ENCODE results near the gene HS2ST1. TPM values are rescaled to one million over a fixed set of nuclear protein-coding genes. Genes with fewer than 3 reads are reported as not detected.

HS2ST1 gene
- total RNA-seq, 1 experiment from 2014 or later: 54.0 TPM

DNA sequence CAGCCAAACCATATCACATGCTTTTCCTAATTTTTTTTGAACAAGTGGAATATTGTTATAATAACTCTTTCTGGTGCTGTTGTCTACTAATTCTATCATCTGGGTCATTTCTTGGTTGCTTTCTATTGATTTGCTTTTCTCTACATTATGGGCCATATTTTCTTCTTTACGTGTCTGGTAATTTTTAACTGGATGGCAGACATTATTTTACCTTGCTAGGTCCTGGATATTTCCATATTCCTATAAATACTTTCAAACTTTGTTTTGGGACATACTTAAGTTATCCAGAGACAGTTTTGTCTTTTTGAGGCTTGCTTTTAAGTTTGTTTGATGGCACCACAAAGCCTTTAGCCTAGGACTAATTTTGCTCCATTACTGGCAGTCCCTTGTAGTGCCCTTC lies 11.3 kb downstream of the HS2ST1 start:
- Mint-ChIP-seq H3K4me1 (ENCODE audit: low read depth, unreplicated experiment) (peaks cover 29% of the 10 kb centered on the region), H3K27ac (ENCODE audit: unreplicated experiment) (no peak overlapping the region), H3K9me3 (ENCODE audit: low read depth, unreplicated experiment) (peaks cover 6% of the 10 kb centered on the region), H3K36me3 (ENCODE audit: insufficient read depth, unreplicated experiment) (no peaks in the 10 kb centered on the region), H3K4me3 (ENCODE audit: low read depth, unreplicated experiment) (no peak overlapping the region), H3K27me3 (ENCODE audit: unreplicated experiment) (no peaks in the 10 kb centered on the region)
- TF ChIP-seq, protein P1, sequence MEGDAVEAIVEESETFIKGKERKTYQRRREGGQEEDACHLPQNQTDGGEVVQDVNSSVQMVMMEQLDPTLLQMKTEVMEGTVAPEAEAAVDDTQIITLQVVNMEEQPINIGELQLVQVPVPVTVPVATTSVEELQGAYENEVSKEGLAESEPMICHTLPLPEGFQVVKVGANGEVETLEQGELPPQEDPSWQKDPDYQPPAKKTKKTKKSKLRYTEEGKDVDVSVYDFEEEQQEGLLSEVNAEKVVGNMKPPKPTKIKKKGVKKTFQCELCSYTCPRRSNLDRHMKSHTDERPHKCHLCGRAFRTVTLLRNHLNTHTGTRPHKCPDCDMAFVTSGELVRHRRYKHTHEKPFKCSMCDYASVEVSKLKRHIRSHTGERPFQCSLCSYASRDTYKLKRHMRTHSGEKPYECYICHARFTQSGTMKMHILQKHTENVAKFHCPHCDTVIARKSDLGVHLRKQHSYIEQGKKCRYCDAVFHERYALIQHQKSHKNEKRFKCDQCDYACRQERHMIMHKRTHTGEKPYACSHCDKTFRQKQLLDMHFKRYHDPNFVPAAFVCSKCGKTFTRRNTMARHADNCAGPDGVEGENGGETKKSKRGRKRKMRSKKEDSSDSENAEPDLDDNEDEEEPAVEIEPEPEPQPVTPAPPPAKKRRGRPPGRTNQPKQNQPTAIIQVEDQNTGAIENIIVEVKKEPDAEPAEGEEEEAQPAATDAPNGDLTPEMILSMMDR (IDR thresholded peaks at IDR 0.05; ENCODE audit: unreplicated experiment): no peak
- BruUV-seq (replicated peaks): no TSS peak
- DNase-seq: no peak
- intact Hi-C loops (cut with micrococcal nuclease; ENCODE audit: unreplicated experiment): no loop called here
- CTCF ChIA-PET: no interaction called here

DNA sequence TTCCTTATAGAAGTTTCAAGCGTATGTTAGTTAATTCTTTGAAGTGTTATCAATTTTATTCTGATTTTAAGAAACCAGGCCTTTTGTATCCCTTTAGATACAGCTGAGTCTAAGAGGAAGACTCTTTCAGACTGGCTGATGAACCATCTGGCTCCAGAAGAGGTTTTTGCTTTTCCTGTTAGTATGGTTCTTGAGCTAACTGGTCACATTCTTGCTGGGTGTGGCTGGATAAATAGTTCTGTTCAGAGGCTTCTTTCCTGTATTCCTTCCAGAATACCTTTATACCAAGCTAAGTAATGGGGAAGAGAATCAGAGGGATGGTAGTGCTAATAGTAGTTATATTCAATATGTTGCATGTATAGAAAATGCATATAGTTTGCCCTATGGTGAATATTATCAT lies 12.4 kb downstream of the HS2ST1 start:
- BruUV-seq (replicated peaks): no TSS peak
- Mint-ChIP-seq H3K9me3 (ENCODE audit: low read depth, unreplicated experiment) (peaks cover 6% of the 10 kb centered on the region), H3K4me1 (ENCODE audit: low read depth, unreplicated experiment) (peaks cover 32% of the 10 kb centered on the region), H3K36me3 (ENCODE audit: insufficient read depth, unreplicated experiment) (no peaks in the 10 kb centered on the region), H3K27ac (ENCODE audit: unreplicated experiment) (no peak overlapping the region), H3K4me3 (ENCODE audit: low read depth, unreplicated experiment) (no peak overlapping the region), H3K27me3 (ENCODE audit: unreplicated experiment) (no peaks in the 10 kb centered on the region)
- intact Hi-C loops (cut with micrococcal nuclease; ENCODE audit: unreplicated experiment): no loop called here
- TF ChIP-seq, protein P1 (IDR thresholded peaks at IDR 0.05; ENCODE audit: unreplicated experiment): no peak
- CTCF ChIA-PET: interaction anchor here (1.1 to 1.3 kb wide), 2 partner anchors 10 to 13 kb away, joined by 3 read pairs; partner anchors contain the start of genes HS2ST1 and SELENOF
- DNase-seq: no peak

DNA sequence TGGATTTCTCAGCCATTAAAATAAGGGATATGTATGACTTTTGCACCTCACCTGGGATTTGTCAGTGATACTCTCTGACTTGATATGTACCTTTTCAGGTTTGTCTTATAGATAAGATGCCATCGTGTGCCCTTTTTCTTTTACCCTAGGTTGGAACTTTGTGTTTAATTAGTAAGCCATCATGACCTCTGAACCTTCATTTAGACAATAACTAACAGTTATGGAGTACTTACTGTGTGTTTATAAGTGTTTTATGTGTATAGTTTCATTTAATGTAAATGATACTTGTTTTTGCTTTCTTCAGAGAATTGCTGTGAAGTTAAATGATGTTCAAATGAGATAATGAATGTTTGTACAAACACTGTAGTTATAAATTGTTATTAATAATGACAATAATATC lies 14.4 kb downstream of the HS2ST1 start:
- BruUV-seq (replicated peaks): no TSS peak
- Mint-ChIP-seq H3K4me1 (ENCODE audit: low read depth, unreplicated experiment) (peaks cover 45% of the 10 kb centered on the region), H3K36me3 (ENCODE audit: insufficient read depth, unreplicated experiment) (no peaks in the 10 kb centered on the region), H3K9me3 (ENCODE audit: low read depth, unreplicated experiment) (peaks cover 6% of the 10 kb centered on the region), H3K4me3 (ENCODE audit: low read depth, unreplicated experiment) (no peak overlapping the region), H3K27ac (ENCODE audit: unreplicated experiment) (no peak overlapping the region), H3K27me3 (ENCODE audit: unreplicated experiment) (no peaks in the 10 kb centered on the region)
- TF ChIP-seq, protein P1 (IDR thresholded peaks at IDR 0.05; ENCODE audit: unreplicated experiment): no peak
- intact Hi-C loops (cut with micrococcal nuclease; ENCODE audit: unreplicated experiment): no loop called here
- CTCF ChIA-PET: no interaction called here
- no peak for DNase-seq

DNA sequence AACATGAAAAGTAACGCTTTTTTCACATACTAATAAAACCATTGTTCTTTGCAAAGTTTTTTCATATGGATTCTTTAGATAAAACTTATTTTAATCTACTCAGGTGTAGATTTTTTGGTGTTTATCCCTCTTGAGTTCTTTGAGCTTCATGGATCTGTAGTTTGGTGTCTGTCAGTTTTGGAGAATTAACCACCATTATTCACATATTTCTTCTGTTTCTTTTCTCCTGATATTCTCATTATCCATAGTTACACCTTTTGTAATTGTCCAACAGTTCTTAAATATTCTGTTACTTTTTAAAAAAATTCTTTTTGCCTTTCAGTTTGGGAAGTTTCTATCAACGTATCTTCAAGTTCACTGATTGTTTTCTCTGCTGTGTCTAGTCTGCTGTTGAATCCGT lies 18.6 kb downstream of the HS2ST1 start:
- TF ChIP-seq, protein P1 (IDR thresholded peaks at IDR 0.05; ENCODE audit: unreplicated experiment): no peak
- no peak overlapping the region for H3K4me3 Mint-ChIP-seq (ENCODE audit: low read depth, unreplicated experiment)
- H3K4me1 Mint-ChIP-seq (ENCODE audit: low read depth, unreplicated experiment): peaks cover 42% of the 10 kb centered on the region
- BruUV-seq (replicated peaks): no TSS peak
- DNase-seq: no peak
- no peaks in the 10 kb centered on the region for H3K36me3 Mint-ChIP-seq (ENCODE audit: insufficient read depth, unreplicated experiment)
- H3K27ac Mint-ChIP-seq (ENCODE audit: unreplicated experiment): no peak overlapping the region
- intact Hi-C loops (cut with micrococcal nuclease; ENCODE audit: unreplicated experiment): no loop called here
- H3K27me3 Mint-ChIP-seq (ENCODE audit: unreplicated experiment): no peaks in the 10 kb centered on the region
- H3K9me3 Mint-ChIP-seq (ENCODE audit: low read depth, unreplicated experiment): no peaks in the 10 kb centered on the region
- CTCF ChIA-PET: interaction anchor here (0.6 kb wide), 1 partner anchor 20 kb away, joined by 7 read pairs; no protein-coding TSS in a partner anchor

Measured in Calu3 (cell line).